PC-3 (cell line): ENCODE measurements around the gene THOC6. TPM values are rescaled to one million over a fixed set of nuclear protein-coding genes. Genes with fewer than 3 reads are reported as not detected.
"Not testable (repeated sequence)": the region's sequence is repeated elsewhere in the genome, so short reads cannot be mapped to it uniquely, and the experiment has no call there.

Experiments
- ATAC-seq: fragments of 200-7000 bp; cut with Tn5 transposase; 2 replicates; pipeline ENCODE4 v1.9.1; 2020; ENCODE audit warnings: mild to moderate bottlenecking, moderate library complexity
- BruUV-seq: library from RNA; stranded (reverse); fragments of 400-500 nt; replicated peaks from 2 replicates; lab custom pipeline; 2021; lab: Mats Ljungman, UMichigan
- CTCF ChIA-PET: fragments of 300-600 bp; sonication (Branson Sonifier 250); formaldehyde crosslinking; loops from one replicate; lab custom pipeline; 2022; ENCODE audit warnings: antibody characterized with exemption; lab: Charles Lee
- POLR2A ChIA-PET: fragments of 300-600 bp; sonication (Branson Sonifier 250); formaldehyde crosslinking; loops from one replicate; lab custom pipeline; 2022; ENCODE audit warnings: antibody characterized with exemption; ENCODE audit not compliant: unreplicated experiment; lab: Charles Lee
- DNase-seq: peaks from one replicate; pipeline ENCODE4 v3.0.0-alpha.2; 2015
- H2AFZ ChIP-seq: fragments of 300-600 bp; sonication (generic); 2 replicates; pipeline ENCODE4 v1.6.0; 2016; ENCODE audit warnings: antibody characterized with exemption, low read length
- H3F3A ChIP-seq: fragments of 300-600 bp; sonication (generic); one replicate; pipeline ENCODE4 v1.6.0; 2017; ENCODE audit warnings: antibody characterized with exemption, low read length, control low read depth, mild to moderate bottlenecking; ENCODE audit not compliant: unreplicated experiment
- H3K27ac ChIP-seq: fragments of 300-600 bp; sonication (generic); 2 replicates; pipeline ENCODE4 v1.5.1; 2016; ENCODE audit warnings: mild to moderate bottlenecking, low read length
- H3K27me3 ChIP-seq: fragments of 300-600 bp; sonication (generic); 2 replicates; pipeline ENCODE4 v1.6.1; 2016; ENCODE audit warnings: low read length, mixed read lengths
- H3K36me3 ChIP-seq: fragments of 300-600 bp; sonication (generic); 2 replicates; pipeline ENCODE4 v1.6.1; 2016; ENCODE audit warnings: low read depth, mixed run types, low read length, mixed read lengths
- H3K4me1 ChIP-seq: fragments of 300-600 bp; sonication (generic); 2 replicates; pipeline ENCODE4 v1.5.1; 2016; ENCODE audit warnings: low read length; ENCODE audit not compliant: insufficient read depth
- H3K4me2 ChIP-seq: fragments of 300-600 bp; sonication (generic); 2 replicates; pipeline ENCODE4 v1.6.0; 2016; ENCODE audit warnings: low read length
- H3K4me3 ChIP-seq: fragments of 300-600 bp; sonication (generic); 2 replicates; pipeline ENCODE4 v1.5.1; 2016; ENCODE audit warnings: mild to moderate bottlenecking, low read length, mixed read lengths
- H3K79me2 ChIP-seq: fragments of 300-600 bp; sonication (generic); 2 replicates; pipeline ENCODE4 v1.6.1; 2017; ENCODE audit warnings: low read length, mixed read lengths
- H3K9ac ChIP-seq: fragments of 300-600 bp; sonication (generic); 2 replicates; pipeline ENCODE4 v1.6.0; 2016; ENCODE audit warnings: mild to moderate bottlenecking, low read length
- H3K9me2 ChIP-seq: fragments of 300-600 bp; sonication (generic); replicated peaks from 2 replicates; pipeline ENCODE4 v1.6.1; 2016; ENCODE audit warnings: mixed run types, low read length, mixed read lengths
- H3K9me3 ChIP-seq: fragments of 300-600 bp; sonication (generic); 2 replicates; pipeline ENCODE4 v1.6.1; 2016; ENCODE audit warnings: low read length, mixed read lengths
- H4K20me1 ChIP-seq: fragments of 300-600 bp; sonication (generic); 2 replicates; pipeline ENCODE4 v1.6.1; 2016; ENCODE audit warnings: low read length, mixed read lengths
- EZH2 ChIP-seq: fragments of 300-600 bp; sonication (generic); IDR thresholded peaks from one replicate; pipeline ENCODE4 v1.6.1; 2017; ENCODE audit warnings: antibody characterized with exemption, mild to moderate bottlenecking, low read length; ENCODE audit not compliant: unreplicated experiment
- EZH2phosphoT487 ChIP-seq: fragments of 300-600 bp; sonication (generic); IDR thresholded peaks from 2 replicates; pipeline ENCODE4 v1.6.1; 2018; ENCODE audit warnings: mild to moderate bottlenecking, antibody characterized with exemption, low read length, borderline replicate concordance
- intact Hi-C: fragments of 100-400 bp; cut with micrococcal nuclease; formaldehyde crosslinking; loops from 2 replicates; pipeline ENCODE4 v1.9.0; 2023
- total RNA-seq: library from RNA; depleted of rRNA; stranded (reverse); fragments of >200 nt; gene quantifications from 2 replicates; pipeline ENCODE4 v1.2.3, GENCODE V29; 2014
- TF ChIP-seq, protein P1 (sequence below): fragments of 300-600 bp; sonication (generic); conservative IDR thresholded peaks from 2 replicates; pipeline ENCODE4 v1.5.1; 2017; ENCODE audit warnings: antibody characterized with exemption, low read depth, mild to moderate bottlenecking, low read length

The THOC6 gene
- total RNA-seq, 1 experiment from 2014 or later, result 40.3 TPM

DNA sequence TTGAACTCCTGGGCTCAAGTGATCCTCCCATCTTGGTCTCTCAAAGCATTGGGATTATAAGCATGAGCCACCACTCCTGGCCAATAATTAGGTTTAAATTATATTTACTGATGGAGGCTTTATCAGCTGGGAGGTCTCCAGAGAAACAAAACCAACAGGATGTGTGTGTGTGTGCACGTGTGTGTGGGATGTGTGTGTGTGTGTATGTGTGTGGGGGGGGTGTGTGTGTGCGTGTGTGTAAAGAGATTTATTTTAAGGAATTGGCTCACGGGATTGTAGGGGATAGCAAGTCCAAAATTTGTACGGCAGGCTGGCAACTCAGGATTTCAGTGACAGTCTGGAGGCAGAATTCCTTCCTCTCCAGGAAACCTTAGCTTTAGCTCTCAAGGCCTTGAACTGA is 27.2 kb downstream of the THOC6 start:
- POLR2A ChIA-PET, result no interaction called here

DNA sequence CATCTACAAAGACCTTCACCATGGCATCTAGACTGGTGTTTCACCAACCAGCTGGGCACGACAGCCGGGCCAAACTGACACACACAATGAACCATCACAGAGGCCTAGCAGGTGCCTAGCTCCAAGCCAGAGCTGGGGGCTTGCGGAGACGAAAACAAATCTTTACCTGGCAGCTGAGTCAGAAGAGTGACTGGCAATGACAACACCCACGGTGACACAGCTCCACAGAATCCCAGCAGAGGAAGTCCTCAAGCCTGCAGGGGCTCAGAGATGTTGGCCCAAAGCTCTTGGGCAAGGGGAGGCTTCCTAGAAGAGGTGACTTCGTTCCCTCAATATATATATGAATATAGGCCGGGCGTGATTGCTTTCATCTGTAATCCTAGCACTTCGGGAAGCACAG is 27.7 kb downstream of the THOC6 start:
- Histone ChIP-seq H3K4me3 (no peak overlapping the region), H3K9me2 (no peaks in the 10 kb centered on the region), H2AFZ (no peak overlapping the region), H3K4me1 (no peaks in the 10 kb centered on the region), H3F3A (no peaks in the 10 kb centered on the region), H4K20me1 (no peaks in the 10 kb centered on the region), H3K36me3 (no peaks in the 10 kb centered on the region), H3K27me3 (peaks cover 3% of the 10 kb centered on the region; the same call in 1 of the 2 replicates), H3K27ac (no peak overlapping the region), H3K9ac (no peak overlapping the region), H3K79me2 (no peaks in the 10 kb centered on the region), H3K9me3 (no peaks in the 10 kb centered on the region), H3K4me2 (no peak overlapping the region)
- ATAC-seq (no peak), DNase-seq (no peak)
- no TSS peak for BruUV-seq
- intact Hi-C loops, result no loop called here
- TF ChIP-seq, protein P1, sequence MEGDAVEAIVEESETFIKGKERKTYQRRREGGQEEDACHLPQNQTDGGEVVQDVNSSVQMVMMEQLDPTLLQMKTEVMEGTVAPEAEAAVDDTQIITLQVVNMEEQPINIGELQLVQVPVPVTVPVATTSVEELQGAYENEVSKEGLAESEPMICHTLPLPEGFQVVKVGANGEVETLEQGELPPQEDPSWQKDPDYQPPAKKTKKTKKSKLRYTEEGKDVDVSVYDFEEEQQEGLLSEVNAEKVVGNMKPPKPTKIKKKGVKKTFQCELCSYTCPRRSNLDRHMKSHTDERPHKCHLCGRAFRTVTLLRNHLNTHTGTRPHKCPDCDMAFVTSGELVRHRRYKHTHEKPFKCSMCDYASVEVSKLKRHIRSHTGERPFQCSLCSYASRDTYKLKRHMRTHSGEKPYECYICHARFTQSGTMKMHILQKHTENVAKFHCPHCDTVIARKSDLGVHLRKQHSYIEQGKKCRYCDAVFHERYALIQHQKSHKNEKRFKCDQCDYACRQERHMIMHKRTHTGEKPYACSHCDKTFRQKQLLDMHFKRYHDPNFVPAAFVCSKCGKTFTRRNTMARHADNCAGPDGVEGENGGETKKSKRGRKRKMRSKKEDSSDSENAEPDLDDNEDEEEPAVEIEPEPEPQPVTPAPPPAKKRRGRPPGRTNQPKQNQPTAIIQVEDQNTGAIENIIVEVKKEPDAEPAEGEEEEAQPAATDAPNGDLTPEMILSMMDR, result no peak
- TF ChIP-seq EZH2phosphoT487 (no peak), EZH2 (no peak)
- ChIA-PET CTCF (no interaction called here), POLR2A (no interaction called here)

More for the DNA sequence above, 27.2 kb downstream of the THOC6 start:
- Histone ChIP-seq H4K20me1 (no peaks in the 10 kb centered on the region), H3K4me2 (no peak overlapping the region), H3K27ac (no peak overlapping the region), H3K9ac (no peak overlapping the region), H3K9me2 (no peaks in the 10 kb centered on the region), H3K27me3 (peaks cover 3% of the 10 kb centered on the region; the same call in 1 of the 2 replicates), H2AFZ (no peak overlapping the region), H3K36me3 (no peaks in the 10 kb centered on the region), H3K4me1 (no peaks in the 10 kb centered on the region), H3K9me3 (no peaks in the 10 kb centered on the region), H3K4me3 (no peak overlapping the region), H3F3A (no peaks in the 10 kb centered on the region), H3K79me2 (no peaks in the 10 kb centered on the region)
- intact Hi-C loops, result no loop called here
- no TSS peak for BruUV-seq
- no peak for DNase-seq
- TF ChIP-seq, protein P1, result no peak
- no peak for TF ChIP-seq EZH2phosphoT487
- no peak for TF ChIP-seq EZH2
- ATAC-seq, result no peak
- CTCF ChIA-PET, result no interaction called here

DNA sequence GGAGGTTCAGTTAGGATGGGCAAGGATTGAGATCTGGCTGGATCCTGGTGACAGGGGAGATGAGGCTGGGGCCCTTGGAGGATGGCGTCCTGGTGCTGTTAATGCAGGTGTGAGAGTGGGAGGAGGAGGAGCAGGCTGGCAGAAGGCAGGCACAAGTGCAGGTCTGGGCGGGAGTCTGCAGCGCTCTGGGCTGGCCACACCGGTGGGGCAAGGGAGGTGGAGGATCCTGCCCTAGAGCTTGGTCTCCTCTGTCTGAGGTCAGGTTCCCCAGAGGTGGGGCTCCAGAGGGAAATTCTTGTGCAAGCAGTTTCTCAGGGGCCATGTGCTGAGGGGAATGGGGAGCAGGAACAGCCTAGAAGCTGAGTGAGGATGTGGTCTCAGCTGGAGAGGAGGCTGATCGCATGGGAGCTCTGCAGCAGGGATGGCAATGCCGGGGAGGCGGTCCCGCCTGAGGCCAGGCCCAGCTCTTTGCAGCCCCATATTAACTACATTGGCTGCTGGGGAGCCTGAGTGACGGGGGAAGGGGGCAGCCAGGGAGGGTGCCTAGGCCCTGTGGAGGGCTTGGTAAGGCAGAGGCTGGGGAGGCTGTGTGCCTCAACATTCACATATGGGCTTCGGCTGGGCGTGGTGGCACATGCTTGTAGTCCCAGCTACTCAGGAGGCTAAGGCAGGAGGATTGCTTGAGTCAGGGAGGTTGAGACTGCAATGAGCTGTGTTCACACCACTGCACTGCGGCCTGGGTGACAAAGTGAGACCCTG is 28.9 kb downstream of the THOC6 start:
- H3K9me3 ChIP-seq, CTCF ChIA-PET, H3K79me2 ChIP-seq, H3F3A ChIP-seq, DNase-seq, H3K9me2 ChIP-seq, POLR2A ChIA-PET, H3K4me1 ChIP-seq, H3K27ac ChIP-seq, H3K27me3 ChIP-seq, H3K9ac ChIP-seq, H3K36me3 ChIP-seq, ATAC-seq, H4K20me1 ChIP-seq, H3K4me3 ChIP-seq, intact Hi-C loops, H3K4me2 ChIP-seq, BruUV-seq, H2AFZ ChIP-seq: not testable (repeated sequence)

DNA sequence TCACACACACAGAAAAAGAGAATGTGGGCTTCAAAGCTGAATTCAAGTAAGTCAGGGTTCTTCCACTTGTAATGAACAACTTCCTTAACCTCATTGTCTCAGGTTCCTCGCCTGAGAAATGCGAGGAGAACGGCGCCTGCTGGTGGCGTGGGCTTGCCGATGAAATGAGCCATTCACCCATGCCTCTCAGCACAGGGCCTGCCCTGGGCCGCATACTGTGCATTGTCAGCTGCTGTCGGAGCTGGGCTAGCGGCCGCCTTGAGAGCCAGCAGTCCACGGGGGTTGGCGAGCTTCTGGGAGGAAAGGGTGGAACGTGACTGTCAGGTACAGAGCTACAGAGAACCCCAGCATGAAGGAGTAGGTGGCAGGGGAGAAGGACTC is 29.5 kb downstream of the THOC6 start:
- POLR2A ChIA-PET, ATAC-seq: not testable (repeated sequence)

More for the DNA sequence above, 29.5 kb downstream of the THOC6 start:
- H3K9me2 ChIP-seq, H3K4me3 ChIP-seq, H3K36me3 ChIP-seq, H3K9me3 ChIP-seq, BruUV-seq, H3K79me2 ChIP-seq, H2AFZ ChIP-seq, H3K4me1 ChIP-seq, H3K4me2 ChIP-seq, CTCF ChIA-PET, H4K20me1 ChIP-seq, H3K9ac ChIP-seq, intact Hi-C loops, H3K27me3 ChIP-seq, H3K27ac ChIP-seq, DNase-seq, H3F3A ChIP-seq: not testable (repeated sequence)
